HG02610 (cell line): ENCODE data around the gene ARHGAP40.
"Not testable (repeated sequence)": the region's sequence is repeated elsewhere in the genome, so short reads cannot be mapped to it uniquely, and the experiment has no call there.

Source experiments
- ATAC-seq: cut with Tn5 transposase; IDR thresholded peaks from one replicate; pipeline ENCODE4 v1.9.1; 2021; ENCODE audit warnings: mild to moderate bottlenecking, moderate library complexity; ENCODE audit not compliant: unreplicated experiment

Gene ARHGAP40

DNA sequence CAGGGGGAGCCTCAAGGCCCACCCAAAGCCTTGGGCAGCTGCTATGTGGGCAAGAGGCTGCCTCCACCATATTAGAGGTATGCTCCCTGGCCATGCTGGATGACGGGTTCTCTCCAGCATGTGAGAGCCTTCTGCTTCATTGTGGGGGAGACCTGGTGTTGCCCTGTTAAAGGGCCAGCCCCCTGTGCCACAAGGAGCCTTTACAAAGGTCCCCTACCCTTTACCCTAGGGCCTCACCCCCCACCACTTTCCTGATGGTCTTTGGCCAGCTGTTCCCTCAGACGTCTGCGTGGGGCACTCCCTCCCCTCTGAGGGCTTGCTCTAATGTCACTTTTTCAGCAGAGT is 15.5 kb upstream of the ARHGAP40 start:
- ATAC-seq, result no peak

DNA sequence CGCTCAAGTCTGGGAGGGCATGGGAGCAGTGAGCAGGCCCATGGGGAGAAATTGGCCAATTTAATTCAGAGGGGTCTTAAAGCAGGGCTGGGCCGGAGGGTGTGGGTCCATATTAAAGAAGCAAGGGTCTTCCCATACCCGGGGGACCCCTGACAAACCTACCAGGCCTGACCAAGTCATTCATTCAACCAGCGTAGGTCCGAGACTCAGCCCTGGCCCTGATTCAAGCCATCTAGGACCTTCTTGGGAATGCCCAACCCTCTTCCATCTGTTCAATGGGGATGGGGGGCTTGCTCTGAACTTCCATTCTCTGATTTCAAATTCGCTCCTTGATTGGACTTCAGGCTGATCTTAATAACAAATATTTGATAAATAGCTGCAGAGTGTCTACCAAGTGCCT is 13.3 kb upstream of the ARHGAP40 start:
- ATAC-seq, result no peak

DNA sequence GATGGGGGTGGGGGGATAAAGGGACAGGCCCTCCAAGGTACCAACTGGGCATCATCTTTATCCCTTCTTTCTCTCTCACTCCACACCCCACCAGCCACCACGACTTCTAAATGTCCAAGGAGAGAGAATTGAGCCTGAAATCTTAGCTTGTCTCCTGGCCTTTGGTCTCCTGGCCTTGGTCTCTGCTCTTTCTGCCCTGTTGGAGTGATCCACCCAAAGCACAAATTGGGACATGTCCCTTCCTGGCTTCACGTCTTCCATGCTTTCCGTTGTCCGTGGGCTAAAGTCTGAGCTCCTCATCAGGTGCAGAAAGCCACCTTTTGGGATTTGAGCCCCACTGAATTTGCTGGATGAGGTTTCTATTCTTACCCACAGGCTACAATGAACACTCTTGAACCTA is 12.3 kb upstream of the ARHGAP40 start:
- no peak for ATAC-seq

DNA sequence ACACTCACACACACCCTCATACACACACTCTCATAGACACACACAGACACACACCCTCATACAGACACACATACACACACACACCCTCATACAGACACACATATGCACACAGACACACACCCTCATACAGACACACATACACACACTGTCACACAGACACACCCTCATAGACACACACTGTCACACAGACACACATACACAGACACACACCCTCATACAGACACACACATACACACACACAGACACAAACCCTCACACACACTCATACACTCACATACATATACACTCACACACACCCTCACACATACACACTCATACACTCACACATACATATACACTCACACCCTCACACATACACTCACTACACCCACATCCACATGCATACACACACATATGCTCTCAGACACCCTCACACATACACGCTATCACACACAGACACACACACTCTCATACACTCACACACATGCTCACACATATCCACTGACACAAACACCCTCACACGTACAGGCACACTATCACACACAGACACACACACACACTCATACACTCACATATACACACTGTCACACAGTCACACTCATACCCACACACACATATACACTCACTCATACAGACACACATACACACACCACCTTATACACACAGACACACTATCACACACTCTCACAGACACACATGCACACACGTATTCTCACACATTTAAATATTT is 11.5 kb upstream of the ARHGAP40 start:
- no peak for ATAC-seq

DNA sequence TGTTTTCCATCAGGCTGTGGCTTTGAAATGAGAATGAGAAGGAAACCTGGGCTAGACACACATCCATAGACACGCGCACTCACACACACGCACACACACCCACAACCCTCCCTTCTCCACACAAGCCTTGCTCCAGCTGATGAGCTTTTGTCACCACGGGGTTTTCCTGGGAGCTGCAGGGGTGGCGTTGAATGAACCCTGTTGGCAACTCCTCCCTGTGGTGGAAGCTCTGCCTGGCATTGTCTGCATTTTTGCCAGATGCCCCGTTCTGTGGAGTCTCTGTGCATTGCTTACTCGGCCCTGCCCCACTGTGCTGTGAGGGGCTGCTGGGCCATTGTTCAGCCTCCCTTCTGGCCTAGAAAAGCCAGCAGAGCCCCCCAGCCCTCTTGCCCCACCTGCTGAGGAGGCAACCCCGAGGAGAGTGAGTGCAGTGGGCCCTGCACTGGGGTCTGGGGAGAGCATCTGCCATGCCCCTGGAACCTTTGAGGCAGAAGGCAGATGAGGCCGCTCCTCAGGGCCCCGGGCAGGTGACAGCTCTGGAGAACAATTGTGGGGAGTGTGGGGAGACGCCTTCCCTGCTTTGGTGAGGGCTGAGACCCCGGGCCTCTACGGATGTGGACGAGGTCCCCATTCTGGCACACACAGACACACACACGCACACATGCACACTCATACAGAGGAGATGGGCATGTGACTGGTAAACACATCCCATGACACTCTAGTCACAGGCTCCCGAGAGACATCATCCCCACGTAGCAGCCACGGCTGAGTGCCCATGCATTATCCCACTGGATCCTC is 10.7 kb upstream of the ARHGAP40 start:
- no peak for ATAC-seq

DNA sequence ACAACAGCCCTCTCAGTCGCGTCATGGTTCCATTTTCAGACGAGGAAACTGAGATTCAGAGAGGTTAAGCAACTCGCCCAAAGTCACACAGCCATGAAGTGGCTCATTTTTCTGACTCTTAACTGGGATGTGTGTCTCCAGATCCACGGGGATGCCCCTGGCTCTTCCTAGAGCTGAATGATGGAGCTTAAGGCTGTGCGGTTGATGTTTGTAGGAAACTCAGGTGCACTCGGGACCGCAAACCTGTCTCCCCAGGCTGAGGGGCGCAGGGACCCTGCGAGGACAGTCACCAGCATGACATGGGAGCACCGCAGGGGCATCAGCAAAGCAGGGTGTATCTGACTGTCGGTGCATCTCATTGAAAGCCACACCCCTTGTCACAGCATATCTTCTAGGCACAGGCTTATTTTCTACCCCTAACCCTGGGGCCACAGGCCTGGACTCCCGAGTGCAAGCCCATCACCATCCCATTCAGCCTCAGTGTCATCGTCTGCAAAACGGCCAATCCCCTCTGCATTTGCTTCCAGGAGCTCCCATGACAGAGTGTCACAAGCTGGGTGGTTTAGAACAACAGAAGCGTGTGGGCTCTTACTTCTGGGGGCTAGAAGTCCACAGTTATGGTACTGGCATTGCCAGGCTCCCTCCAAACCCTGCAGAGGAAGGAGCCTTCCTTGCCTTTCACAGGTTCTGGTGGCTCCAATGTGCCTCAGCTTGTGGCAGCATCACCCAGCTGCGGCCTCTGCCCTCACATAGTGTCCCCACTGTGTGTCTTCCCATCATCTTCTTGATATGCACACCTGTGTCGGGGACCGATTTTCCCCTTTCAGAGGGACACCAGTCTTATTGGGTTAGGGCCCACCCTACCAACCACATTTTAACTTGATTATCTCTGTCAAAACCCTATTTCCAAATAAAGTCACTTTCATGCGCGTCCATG is 9.9 kb upstream of the ARHGAP40 start:
- ATAC-seq, result no peak

DNA sequence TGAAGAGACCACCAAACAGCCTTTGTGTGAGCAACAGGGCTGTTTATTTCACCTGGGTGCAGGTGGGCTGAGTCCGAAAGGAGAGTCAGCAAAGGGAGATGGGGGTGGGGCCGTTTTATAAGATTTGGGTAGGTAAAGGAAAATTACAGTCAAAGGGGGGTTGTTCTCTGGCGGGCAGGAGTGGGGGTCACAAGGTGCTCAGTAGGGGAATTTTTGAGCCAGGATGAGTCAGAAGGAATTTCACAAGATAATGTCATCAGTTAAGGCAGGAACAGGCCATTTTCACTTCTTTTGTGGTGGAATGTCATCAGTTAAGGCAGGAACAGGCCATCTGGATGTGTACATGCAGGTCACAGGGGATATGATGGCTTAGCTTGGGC is 9.2 kb upstream of the ARHGAP40 start:
- ATAC-seq, result not testable (repeated sequence)

DNA sequence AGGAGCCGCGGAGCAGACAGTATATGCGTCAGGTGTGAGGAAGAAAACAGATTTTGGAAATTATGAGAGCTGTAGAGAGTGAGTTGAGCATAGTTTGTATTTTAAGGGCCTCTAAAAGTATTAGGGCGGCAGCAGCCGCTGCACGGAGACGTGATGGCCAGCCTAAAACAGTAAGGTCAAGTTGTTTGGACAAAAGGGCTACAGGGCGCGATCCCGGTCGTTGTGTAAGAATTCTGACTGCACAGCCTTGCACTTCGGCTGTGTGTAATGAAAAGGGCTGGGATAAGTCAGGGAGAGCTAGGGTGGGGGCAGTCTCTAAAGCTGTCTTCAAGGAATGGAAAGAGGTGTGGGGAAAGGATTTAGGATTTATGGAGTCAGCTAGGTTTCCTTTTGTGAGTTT is 7.3 kb upstream of the ARHGAP40 start:
- ATAC-seq, result not testable (repeated sequence)

DNA sequence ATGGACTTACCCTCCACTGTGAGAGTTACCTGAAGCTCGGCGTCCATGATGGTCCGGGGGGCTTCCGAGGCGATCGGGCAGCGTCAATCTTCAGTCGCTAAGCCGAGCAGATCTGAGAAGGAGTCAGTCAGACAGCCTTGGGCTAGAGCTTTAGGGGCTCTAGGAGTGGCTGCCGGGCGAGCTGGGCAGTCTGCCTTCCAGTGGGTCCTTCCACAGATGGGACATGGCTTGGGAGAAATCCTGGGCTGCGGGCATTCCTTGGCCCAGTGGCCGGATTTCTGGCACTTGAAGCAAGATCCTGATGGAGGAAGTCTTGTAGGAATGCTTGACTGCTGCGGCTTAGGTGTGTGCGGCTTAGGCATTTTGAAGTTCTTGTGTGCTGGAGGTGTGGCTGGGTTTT is 5.7 kb upstream of the ARHGAP40 start:
- ATAC-seq, result not testable (repeated sequence)

DNA sequence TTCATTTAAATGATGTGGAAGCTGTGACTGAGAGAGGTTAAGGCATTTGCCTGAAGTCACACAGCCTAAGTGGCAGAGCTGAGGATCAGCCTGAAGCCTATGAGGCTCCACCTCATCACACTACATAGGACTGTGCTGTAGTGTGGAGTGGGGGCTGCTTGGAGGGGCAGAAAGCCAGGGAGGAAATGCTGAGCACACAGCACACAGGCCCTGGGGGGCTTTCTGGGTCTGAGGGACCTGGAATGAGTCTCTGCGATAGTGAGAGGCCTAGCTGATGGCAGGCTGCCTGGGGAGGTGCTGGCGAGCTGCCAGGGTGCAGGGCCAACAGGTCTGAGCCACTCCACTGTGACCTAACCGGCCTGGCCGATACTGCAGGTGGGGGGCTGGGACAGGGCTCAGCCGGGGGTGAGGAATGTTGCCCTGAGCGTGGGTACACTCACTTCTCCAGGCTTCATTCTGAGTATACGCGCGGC is 2.2 kb upstream of the ARHGAP40 start:
- ATAC-seq, result no peak

DNA sequence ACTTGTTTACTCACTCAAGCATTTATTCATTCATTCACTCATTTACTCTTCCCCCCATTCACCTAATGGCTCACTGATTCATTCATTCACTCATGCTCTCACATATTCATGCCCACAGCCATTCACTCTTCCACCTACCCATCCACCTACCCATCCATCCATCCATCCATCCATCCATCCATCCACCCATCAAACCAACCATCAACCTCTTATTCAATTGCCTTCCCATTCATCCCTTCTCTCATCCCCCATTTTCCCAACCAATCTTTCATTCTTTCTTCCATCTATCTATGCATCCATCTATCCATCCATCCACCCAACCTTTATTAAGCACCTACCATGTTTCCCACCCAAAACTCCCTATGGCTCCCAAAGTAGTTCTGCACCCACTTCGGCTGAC is 1.6 kb upstream of the ARHGAP40 start:
- no peak for ATAC-seq

DNA sequence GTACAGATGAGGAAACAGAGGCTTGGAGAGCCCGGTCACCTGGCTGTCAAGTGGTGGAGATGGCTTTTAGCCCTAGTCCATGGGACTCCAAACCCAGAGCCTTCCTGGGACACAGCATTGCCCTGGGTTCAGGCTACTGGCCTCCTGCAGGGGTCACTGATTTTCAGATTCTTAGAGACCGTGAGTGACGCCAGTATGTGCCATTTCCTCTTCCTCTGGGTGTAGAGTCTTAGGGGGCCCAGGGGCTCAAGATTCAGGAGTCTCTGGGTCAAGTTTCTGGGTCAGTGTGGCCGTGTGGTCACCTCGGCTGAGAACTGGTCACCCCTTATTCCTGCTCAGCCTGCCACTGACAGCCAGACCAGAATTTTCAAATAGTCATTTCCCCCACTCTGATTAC is 574 bp downstream of the ARHGAP40 start:
- no peak for ATAC-seq

DNA sequence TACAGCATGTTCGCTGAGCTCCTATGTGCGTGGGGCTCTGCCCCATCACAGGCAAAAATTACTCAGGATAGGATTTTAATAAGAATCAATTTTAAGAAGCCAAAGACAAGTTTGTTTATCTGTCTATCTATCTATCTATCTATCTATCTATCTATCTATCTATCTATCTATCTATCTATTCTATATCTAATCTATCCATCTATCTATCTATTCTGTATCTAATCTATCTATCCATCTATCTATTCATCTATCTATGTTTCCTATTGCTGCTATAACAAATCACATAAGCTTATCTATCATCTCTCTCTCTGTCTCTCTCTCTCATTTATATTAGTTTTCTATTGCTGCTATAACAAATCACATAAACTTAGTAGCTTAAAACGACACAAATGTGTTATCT is 1.7 kb downstream of the ARHGAP40 start:
- ATAC-seq, result no peak

DNA sequence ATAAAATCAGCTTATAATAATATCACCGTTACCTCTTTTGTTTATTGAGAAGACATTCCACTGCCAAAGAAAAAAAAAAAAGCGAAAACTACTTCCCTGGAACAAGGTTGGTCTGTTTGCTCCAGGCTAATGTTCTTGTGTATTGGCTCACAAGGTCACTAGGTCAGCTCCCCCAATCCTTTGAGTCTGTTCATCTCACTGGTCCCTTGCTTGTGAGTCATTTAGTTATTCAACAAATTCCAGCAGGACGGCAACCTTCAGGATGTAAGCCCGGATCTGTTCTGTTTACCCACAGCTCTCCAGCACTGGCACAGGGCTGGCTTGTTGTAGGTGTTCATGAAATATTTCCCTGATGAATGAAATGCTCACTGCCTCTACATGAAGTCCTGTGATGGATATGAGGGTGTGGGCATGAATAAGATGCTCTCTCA is 3.3 kb downstream of the ARHGAP40 start:
- ATAC-seq, result no peak

DNA sequence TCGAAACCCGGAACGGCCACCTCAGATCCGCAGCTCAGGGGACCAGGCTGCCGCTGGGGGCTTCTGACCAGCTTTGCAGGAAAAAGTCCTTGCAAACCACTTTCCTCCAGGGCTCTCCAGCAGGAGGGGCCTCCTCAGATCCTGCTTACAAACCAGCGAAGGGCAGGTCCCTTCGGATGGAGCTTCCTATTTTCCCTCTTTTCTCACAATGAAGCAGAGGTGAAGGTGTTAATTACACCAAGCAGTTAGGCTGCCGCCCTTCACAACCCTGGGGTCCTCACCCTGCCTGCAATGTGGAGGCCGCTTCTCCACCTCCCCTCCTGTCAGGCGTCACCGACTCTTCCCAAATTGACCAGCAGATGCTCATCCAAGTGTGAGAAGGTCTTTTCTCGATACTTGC is 5.7 kb downstream of the ARHGAP40 start:
- ATAC-seq, result no peak

DNA sequence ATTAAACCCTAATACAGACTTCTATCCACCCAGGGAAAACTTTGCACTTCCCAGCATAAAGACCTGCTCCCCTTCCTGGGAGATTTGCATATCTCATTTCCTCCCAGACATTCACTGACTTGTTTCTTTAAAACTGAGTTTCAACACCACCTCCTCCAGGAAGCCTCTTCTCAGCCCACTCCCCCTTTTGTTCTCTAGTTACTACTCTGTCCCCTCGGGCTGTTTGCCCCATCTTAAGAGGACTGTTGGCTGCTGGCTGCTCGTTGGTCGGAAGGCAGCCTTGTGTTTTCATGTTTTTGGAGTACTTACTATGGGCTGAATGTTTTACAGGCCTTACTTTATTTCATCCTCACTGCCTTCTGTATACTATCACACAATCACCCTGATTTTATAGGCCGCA is 6.6 kb downstream of the ARHGAP40 start:
- ATAC-seq, result no peak

DNA sequence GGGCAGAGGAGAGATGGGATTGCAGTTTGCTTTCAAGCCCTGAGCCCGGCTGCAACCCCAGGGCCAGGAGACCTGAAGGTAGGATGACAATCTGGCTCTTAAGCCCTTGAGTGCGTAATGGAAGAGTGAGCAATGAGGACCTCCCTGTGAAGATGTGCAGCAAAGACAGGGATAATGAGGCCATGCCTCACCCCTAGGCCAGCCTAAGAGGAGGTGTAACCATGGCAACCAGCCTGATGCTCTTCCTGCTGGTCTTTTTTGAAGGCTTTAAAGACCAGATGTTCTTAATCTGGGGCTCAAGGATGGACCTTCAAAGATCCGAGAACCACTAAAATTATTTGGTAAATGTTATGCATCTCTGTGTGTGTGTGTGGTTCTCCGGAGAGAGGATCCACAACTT is 8.2 kb downstream of the ARHGAP40 start:
- ATAC-seq, result no peak

DNA sequence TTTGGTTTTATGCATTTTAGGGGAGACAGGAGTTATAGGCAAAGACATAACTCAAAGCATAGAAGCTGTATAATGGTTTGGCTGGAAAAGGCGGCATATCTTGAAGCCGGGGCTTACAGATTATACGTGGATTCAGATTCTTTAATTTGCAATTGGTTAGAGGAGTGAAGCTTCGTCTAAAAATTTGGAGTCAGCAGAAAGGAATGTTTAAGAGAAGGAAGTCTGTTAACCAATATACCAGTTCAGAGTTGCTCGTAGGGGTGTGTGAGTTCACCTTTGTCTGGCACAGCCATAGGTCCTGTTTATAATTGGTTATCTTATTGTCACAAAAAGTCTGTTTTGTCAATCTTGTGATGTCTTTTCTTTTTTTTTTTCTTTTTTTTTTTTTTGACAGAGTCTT is 8.9 kb downstream of the ARHGAP40 start:
- no peak for ATAC-seq

DNA sequence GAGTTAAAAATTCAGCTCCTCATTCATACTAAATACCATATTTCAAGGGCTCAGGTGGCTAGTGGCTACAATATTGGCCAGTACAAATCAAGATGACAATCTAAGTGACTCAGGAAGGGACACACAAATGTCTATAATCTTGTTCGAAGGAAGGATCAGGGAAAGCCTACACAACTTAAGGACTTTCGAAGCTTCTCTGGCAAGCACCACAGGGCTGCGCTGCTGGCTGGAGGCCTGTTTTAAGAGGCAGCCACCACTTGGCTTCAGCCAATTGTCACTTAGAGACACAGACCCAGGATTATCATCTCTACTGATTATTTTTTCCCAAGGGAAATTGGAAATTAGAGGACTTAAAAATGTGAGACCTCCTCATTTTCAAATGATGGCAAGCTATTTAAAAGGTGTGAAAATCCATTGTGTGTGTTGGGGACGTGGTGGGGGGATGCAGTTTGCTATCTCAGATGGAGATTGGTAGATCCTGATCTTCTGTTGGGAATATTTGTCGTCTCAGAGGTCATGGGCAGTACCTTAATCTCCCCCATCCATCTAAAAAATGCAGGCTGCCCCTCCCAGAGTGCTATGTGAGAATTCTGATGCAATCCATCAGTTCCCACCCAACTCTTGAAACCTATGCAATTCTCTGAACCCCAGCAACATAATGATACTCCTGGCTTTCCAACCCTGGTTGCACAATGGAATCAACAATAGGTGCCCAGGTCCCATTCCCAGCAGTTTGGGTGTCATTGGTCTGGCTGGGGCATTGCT is 11.3 kb downstream of the ARHGAP40 start:
- no peak for ATAC-seq

DNA sequence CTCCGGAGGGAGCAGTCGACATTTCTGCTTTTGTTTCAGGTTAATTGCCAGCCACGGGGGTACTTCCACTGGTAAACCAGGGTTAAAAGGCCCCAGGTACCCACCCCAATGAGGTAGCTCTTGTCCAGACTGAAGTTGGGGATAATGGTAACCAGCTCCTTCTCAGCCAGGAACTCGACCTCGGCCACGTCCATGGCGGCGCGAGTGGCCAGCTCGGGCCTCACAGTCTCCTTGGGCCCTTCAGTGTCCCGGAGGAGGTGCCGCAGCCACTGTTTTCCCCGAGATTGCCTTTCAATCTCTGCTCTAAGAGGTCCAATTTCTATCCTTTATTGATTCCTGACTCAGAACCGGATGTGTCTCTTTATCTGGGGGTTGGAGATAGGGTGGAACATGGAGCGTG is 13.7 kb downstream of the ARHGAP40 start:
- ATAC-seq, result no peak

DNA sequence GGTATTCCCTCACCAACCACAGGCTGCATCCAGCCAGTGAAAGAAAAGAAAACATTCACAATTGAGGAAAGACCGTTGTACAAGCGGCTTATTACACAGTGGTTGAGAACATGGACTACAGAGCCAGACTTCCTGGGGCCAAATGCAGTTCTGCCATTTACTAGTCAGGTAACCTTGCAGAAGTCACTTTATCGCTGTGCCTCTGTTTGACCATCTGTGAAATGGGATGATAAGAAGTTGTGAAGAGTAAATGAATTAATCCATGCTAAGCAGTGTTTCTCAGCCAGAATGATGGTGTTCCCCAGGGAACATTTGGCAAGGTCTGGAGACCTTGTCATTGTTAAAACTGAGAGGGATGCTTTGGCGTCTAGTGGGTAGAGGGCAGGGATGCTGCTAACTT is 14.8 kb downstream of the ARHGAP40 start:
- no peak for ATAC-seq
